Measurements from ENCODE around the gene ABR. TPM values are rescaled to one million over a fixed set of nuclear protein-coding genes. Genes with fewer than 3 reads are reported as not detected.

Gene ABR
- total and polyA plus RNA-seq, 4 donors, result 2.7 to 12.9 (median 6.8) TPM

DNA sequence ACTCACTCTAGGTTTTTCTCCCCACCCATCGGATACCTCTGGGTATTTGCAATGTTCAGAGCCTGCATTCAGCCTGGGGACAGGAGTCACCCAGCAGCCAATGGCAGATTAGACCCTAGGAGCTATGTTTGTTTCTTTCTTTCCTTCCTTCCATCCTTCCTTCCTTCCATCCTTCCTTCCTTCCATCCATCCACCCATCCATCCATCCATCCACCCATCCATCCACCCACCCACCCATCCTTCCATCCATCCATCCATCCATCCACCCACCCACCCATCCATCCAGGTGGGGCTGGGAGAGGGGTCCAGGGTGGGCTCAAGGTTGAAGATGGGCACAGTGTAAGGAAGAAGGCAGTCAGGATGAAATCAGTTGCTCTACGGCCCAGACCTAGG, 142.9 kb downstream of the ABR start:
- WGBS, result 83% methylated on average over 2 of the region's 2 CpGs
- Histone ChIP-seq H3K36me3 (ENCODE audit: control insufficient read depth in 4 of 4, insufficient read depth in 3 of 4, low read depth in 1 of 4, low read length in 3 of 4) (no peaks in the 10 kb centered on the region), H3K9me3 (ENCODE audit: control insufficient read depth in 4 of 4, low read length in 3 of 4) (no peaks in the 10 kb centered on the region), H3K27ac (ENCODE audit: low read depth in 1 of 2, low read length in 2 of 2) (no peak overlapping the region), H3K4me3 (ENCODE audit: low read depth in 1 of 3, low read length in 3 of 3) (no peak overlapping the region), H3K27me3 (ENCODE audit: control insufficient read depth in 4 of 4, insufficient read depth in 4 of 4, low read length in 3 of 4) (no peaks in the 10 kb centered on the region), H3K9ac (ENCODE audit: low read depth in 1 of 2, low read length in 2 of 2) (no peak overlapping the region), H3K4me1 (ENCODE audit: control insufficient read depth in 4 of 4, insufficient read depth in 4 of 4, low read length in 3 of 4) (no peaks in the 10 kb centered on the region)
- TF ChIP-seq FOXA2 (IDR thresholded peaks at IDR 0.05) (no peak), HNF4G (IDR thresholded peaks at IDR 0.05) (no peak), ATF3 (IDR thresholded peaks at IDR 0.05) (no peak), JUND (IDR thresholded peaks at IDR 0.05) (no peak), GABPA (IDR thresholded peaks at IDR 0.05 in 1 of 2, conservative IDR thresholded peaks at IDR 0.05 in 1 of 2) (no peak), RAD21 (IDR thresholded peaks at IDR 0.05) (no peak), FOXA1 (IDR thresholded peaks at IDR 0.05) (no peak), YY1 (IDR thresholded peaks at IDR 0.05) (no peak), RXRA (IDR thresholded peaks at IDR 0.05) (no peak), SP1 (IDR thresholded peaks at IDR 0.05) (no peak), HNF4A (conservative IDR thresholded peaks at IDR 0.05) (no peak), ZBTB33 (IDR thresholded peaks at IDR 0.05) (no peak), TAF1 (conservative IDR thresholded peaks at IDR 0.05) (no peak), NR2F2 (IDR thresholded peaks at IDR 0.05) (no peak), EGR1 (IDR thresholded peaks at IDR 0.05; ENCODE audit: low read depth in 2 of 2) (no peak)
- TF ChIP-seq, protein P1, sequence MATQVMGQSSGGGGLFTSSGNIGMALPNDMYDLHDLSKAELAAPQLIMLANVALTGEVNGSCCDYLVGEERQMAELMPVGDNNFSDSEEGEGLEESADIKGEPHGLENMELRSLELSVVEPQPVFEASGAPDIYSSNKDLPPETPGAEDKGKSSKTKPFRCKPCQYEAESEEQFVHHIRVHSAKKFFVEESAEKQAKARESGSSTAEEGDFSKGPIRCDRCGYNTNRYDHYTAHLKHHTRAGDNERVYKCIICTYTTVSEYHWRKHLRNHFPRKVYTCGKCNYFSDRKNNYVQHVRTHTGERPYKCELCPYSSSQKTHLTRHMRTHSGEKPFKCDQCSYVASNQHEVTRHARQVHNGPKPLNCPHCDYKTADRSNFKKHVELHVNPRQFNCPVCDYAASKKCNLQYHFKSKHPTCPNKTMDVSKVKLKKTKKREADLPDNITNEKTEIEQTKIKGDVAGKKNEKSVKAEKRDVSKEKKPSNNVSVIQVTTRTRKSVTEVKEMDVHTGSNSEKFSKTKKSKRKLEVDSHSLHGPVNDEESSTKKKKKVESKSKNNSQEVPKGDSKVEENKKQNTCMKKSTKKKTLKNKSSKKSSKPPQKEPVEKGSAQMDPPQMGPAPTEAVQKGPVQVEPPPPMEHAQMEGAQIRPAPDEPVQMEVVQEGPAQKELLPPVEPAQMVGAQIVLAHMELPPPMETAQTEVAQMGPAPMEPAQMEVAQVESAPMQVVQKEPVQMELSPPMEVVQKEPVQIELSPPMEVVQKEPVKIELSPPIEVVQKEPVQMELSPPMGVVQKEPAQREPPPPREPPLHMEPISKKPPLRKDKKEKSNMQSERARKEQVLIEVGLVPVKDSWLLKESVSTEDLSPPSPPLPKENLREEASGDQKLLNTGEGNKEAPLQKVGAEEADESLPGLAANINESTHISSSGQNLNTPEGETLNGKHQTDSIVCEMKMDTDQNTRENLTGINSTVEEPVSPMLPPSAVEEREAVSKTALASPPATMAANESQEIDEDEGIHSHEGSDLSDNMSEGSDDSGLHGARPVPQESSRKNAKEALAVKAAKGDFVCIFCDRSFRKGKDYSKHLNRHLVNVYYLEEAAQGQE (IDR thresholded peaks at IDR 0.05), result no peak
- TF ChIP-seq, protein P2, sequence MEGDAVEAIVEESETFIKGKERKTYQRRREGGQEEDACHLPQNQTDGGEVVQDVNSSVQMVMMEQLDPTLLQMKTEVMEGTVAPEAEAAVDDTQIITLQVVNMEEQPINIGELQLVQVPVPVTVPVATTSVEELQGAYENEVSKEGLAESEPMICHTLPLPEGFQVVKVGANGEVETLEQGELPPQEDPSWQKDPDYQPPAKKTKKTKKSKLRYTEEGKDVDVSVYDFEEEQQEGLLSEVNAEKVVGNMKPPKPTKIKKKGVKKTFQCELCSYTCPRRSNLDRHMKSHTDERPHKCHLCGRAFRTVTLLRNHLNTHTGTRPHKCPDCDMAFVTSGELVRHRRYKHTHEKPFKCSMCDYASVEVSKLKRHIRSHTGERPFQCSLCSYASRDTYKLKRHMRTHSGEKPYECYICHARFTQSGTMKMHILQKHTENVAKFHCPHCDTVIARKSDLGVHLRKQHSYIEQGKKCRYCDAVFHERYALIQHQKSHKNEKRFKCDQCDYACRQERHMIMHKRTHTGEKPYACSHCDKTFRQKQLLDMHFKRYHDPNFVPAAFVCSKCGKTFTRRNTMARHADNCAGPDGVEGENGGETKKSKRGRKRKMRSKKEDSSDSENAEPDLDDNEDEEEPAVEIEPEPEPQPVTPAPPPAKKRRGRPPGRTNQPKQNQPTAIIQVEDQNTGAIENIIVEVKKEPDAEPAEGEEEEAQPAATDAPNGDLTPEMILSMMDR (IDR thresholded peaks at IDR 0.05; ENCODE audit: low read depth, low read length, missing input control), result no peak
- TF ChIP-seq, protein P3, sequence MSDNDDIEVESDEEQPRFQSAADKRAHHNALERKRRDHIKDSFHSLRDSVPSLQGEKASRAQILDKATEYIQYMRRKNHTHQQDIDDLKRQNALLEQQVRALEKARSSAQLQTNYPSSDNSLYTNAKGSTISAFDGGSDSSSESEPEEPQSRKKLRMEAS (IDR thresholded peaks at IDR 0.05), result no peak
- no peak for DNase-seq (ENCODE audit: low spot score)

Measured in liver (tissue), 9 donors.